HG03439 (cell line): ENCODE data around the gene AMHR2.

Source experiments
- ATAC-seq: cut with Tn5 transposase; IDR thresholded peaks from one replicate; pipeline ENCODE4 v1.9.1; 2021; ENCODE audit warnings: mild to moderate bottlenecking, moderate library complexity; ENCODE audit not compliant: unreplicated experiment

The AMHR2 gene

DNA sequence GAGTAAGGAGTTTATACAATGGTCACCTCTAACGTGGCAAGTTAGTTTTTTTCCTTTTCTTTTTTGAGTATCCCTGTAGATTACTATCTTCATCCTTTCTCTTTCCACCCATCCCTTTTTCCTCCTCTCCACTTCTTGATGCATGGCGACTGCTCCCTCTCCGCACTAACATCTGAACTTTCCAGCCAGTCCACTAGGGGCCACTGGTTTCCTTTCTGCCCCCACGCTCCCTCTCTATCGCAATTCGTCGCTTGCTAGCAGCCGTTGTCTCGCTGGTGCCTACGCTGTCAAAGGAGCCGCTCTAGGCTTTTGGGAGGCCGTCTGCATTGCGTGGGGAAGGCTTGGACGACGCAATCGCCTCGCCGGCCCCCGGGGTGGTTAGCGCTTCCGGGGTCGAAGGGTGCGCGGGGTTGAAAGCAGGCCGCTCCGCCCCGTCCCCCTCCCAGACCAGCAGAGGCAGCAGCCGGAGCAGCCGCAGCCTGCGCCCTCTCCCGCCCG is 28.1 kb downstream of the AMHR2 start, which contains the start of gene PCBP2:
TSS of gene PCBP2 (plus strand) at position 442 of the 498 bp plus-strand sequence. CDS start 2,699 bp downstream, outside the sequence.
- ATAC-seq: peak; percentile 94

DNA sequence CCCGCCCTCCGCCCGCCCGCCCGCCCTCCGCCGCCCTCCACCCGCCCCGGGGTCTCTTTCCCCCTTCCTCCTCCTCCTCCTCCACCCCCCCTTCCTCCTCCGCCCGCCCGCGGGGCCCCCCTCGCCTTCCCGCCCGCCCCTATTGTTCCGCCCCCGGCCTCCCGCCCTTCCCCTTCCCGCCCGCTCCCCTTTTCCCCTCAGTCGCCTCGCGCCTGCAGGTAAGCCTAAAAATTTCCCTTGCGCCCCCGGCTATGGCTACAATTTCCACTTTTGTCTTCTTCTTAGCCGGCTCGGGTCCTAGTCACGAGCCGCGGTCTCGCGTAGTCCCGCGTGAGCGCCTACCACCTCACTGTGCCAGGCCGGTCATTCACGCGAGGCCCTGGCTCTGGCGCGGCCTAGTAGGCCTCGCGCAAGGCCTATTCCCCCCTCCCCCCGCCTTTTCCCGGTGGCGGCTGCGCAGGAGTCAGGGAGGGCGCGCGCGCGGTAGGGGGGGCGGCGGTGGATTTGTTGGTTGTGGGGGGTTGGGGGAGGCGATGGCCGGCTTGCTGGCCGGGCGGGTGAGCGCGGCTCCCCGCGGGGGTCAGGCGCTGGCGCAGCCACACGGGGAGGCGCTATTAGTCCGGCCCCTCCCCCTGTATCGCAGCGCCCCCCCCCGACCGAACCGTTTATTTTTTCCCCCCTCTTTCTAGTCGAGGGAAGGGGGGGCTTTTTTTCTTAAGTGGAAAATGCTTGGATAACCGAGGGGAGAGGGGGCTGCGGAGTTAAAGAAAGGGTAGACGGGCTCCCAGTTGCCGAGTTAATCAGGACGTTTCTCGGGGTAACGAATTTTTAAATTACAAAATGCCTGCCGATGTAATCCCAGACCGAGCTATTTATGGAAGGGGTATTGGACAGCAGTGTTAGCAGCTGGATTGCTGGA is 28.8 kb downstream of the AMHR2 start:
- peak; percentile 29 for ATAC-seq

DNA sequence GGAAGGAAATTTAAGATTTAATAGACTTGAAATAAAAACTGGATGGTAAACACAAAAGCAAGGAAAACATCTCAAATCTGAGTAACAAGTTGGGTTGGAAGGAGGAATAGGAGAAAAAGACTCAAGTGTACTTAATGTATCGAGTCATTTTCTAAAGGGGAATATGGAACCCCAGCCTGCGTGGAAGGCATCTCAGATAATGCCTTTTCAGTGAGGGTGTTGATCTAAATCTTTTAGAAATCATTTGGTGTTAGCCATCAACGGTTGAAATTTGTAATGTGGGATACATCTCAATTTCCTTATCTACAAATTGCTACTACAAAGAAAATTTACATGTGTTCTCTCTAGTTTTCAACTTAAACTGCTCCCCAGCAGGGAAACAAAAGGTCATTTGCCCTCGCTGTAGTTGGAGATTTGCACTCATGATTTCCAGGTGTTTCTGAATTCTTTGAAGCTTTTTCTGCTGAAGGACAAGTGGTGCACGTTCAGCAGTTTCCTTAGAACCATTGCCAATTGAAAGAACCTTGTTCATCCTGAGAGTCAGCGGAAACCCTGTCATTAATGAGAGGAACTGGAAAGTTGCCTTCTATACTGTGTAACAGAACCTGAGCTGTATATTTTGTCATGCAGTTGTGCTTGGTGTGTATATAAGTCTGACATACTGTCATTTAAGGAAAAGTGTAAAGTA is 30.4 kb downstream of the AMHR2 start:
- no peak for ATAC-seq

DNA sequence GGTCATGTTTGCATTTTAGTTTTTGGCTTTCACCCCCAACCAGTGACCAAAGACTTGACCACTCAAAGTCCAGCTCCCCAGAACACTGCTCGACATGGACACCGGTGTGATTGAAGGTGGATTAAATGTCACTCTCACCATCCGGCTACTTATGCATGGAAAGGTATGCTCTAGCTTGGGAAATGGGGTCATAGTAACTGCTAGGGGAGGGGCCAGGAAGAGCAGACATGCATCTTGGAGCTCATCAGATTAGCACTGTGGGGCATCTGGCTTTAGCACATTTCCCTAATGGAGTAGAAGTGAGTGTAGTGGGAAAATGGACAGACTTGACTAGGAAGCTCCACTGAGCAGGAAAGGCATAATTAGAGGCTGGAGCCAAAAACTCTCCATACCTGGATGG is 31.1 kb downstream of the AMHR2 start:
- no peak for ATAC-seq

DNA sequence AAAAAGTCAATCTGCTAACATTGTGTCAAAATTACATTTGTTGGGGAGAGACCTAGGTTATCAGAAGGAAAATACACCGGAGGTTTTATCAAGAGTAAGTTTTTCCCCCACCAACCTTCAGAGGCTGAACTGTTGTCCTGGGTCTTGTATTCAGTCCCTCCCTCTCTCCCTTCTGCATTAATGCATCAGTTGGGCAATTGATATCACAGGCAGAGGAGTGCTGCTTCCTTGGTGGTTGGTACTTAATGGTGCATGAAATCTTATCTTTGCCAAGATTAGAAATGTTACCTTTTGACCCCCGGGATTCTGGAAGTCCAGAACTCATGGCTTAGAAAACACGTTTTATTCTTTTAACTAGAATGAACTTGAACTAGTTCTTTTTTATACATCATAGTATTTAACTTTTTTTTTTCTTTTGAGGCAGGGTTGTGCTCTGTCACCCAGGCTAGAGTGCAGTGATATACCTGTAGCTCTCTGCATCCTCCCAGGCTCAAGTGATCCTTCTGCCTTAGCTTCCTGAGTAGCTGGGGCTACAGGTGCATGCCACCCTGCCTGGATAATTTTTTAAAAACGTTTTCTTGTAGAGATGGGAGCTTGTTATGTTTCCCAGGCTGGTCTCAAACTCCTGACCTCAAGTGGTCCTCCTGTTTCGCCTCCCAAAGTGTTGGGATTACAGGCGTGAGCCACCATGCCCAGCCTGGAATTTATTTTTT is 33.2 kb downstream of the AMHR2 start:
- ATAC-seq: no peak

DNA sequence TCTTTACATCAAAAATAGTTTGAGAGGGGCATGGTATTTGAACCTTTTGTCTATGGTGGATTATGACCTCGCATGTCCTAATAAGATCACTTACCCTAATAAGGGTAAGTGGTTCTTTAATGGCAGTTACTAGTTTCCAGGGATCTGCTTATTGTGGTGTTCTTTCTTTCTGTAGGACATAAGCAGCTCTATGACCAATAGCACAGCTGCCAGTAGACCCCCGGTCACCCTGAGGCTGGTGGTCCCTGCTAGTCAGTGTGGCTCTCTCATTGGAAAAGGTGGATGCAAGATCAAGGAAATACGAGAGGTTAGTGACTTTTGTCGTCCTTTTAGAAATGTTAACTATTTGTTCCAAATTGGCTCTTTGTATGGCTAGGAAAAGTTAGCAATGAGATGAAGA is 35.4 kb downstream of the AMHR2 start:
- ATAC-seq: no peak

DNA sequence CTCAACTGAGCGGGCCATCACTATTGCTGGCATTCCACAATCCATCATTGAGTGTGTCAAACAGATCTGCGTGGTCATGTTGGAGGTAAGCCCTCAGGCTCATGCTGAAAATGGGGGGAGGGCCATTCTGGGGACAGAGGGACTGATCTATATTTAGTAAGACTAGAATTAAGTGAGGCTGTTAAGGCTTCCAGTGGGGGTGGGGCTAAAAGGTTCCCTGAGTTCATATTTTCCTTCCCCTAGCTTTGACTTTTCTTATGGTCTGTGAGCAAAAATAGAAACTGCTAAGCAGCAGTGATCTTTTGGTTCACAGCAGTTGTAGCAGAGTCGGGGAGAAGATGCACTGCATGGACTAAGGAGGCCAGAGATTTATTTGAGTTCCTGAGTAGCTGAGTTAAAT is 37.4 kb downstream of the AMHR2 start:
- no peak for ATAC-seq

DNA sequence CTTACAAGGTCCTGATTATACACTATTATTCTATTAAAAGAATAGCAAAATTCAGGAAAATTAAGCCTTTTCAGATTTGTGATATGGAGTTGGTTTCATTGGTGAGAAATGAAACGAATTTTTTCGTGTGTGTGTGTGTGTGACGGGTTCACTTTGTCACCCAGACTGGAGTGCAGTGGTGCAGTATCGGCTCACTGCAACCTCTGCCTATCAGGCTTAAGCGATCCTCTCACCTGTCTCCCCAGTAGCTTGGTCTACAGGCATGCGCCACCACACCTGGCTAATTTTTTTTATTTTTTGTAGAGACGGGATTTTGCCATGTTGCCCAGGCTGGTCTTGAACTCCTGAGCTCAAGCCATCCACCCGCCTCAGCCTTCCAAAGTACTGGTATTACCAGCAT is 37.9 kb downstream of the AMHR2 start:
- ATAC-seq: no peak

DNA sequence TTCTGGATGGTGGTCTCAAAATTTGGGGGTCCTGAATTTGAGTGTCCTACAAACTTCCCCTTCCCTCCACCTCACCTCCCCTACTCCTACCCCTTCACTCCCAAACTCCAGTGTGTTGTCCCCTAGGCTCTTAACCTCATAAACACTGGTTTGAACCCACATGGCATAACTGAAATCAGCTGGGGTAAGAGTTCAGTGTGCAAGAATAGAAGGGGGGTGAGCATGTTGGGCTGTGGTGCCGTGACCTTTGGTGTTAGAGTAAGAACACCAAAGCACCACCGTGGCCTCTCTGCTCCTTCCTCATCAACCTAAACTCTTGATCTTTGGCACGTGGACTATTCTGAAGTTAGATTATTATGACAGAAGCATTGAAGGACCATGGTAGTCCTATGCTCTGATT is 39.3 kb downstream of the AMHR2 start:
- no peak for ATAC-seq

DNA sequence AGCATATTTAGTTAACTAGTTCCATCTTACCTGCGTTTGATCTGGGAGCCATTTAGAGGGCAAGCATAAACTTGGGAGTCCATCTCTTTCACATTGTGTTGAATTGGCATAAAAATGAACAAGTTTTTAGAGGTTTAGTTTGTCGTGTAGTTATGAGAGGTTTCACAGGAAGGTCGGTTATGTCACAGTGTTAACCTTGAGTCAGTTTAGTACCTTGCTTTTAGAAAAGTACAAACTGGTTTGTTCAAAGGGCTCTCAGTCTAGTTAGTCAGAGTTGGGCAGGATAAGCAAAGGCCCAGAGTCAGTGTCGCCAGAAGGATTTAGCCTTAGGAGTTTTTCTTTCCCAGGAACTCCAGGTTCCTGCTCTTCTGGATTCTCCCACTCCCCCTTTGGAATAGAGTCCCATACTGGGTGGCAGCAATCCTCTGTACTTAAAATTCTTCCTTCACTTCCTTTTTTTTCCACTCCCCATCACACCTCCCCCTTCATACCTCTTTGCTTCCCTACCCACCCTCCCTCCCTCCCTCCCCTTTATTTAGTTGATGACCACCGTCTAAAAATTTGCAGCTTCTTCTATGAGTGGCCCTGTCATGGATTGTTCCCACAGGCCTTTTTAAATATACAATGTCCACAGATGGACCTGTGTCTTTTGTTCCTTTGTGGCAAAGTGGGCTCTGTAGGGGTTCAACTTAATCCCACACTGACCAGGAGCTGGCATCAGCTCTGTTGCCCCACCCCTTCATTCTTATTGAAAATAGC is 40.3 kb downstream of the AMHR2 start:
- ATAC-seq: no peak

DNA sequence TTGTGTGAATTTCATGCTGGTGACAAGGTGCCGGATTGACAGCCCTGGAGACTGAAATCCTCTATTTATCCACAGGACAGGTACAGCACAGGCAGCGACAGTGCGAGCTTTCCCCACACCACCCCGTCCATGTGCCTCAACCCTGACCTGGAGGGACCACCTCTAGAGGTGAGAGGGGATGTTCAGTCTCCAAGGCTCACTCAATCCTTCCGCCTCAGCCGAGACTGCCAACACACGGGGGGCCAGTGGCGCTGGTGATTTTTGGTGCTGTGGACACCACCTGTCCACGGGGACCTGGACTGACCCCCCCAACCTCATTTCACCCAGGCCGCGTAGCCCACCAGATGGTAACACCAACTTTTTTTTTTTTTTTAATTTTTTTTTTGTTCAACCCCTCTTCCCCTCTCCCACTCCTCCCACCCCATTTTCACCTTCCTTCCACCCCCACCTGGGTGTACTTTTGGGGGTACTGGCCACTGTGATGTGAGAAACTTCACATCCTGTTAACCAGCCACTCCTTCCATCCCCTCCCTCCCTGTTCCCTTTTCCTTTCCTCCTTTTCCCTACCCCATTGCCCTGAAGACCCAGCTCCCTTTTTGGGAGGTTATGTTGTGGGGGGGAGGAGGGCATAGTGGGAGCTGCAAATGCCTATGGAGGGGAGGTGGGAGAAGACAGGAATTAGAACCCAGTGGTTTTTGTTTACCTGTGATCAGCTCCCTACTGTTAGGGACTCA is 41.2 kb downstream of the AMHR2 start:
- no peak for ATAC-seq

DNA sequence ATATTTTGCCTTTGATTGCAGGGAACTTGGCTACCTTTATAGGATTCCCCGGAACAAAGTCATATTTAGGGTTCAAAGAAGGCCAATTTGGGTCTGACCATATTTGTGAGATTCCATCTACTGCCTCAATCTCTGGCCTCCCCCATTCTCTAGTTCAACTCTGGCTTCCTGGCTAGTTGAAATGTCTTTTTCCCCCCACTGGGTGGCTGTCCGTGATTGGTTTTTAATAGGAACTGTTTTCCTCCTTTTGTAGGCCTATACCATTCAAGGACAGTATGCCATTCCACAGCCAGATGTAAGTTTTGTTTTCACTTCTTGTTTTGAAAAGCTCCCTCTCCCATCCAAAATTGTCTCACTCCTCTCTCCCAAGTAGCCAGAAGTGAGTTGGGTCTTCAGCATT is 42.0 kb downstream of the AMHR2 start:
- ATAC-seq: no peak

DNA sequence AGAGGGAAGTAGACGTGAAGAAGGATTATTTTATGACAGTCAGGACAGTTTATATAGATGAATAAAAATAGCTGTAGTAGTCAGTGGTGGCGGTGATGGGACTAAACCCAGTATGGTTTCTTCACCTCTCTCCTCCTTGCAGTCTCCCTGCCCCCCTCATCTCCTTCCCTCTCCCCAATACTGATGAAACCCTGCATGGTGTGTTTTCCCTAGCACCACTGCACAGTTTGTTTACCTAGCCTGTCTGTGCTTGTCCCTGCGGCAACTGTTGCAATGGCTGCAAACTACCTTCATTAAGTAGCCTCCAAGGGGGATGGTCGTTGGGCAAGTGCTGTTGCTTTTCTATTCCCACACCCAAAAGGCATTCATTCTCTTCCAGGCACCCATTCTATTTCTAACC is 43.0 kb downstream of the AMHR2 start:
- ATAC-seq: no peak

DNA sequence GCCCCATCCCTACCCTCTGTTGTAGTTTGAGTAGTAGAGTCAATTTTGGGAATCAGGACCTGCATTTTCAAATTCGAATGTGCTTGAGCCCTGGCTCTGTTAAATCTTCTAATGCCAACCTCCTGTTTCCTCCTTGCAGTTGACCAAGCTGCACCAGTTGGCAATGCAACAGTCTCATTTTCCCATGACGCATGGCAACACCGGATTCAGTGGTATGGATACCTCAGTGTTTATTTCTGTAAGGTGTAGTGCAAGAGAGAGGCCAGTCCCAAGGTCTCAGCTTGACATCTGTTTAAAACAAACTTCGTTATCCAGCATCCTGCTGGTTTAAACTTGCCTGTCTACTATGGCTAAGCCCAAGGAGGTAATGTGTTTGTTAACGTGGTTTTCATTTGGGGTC is 43.4 kb downstream of the AMHR2 start:
- ATAC-seq: no peak

DNA sequence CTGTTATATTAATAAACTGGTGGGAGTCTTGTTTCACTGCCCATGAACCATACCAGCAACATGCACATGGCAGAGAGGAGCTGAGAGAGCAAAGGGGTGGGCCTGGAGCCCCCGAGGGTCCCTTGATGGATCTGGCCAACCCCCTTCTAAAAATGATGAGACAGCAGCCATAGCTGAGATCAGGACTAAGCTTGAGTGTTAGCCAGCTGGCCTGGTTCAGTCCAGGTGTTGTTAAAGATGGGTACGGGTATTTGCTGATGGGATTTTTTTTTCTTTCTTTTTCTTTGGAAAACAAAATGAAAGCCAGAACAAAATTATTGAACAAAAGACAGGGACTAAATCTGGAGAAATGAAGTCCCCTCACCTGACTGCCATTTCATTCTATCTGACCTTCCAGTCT is 44.2 kb downstream of the AMHR2 start:
- no peak for ATAC-seq

DNA sequence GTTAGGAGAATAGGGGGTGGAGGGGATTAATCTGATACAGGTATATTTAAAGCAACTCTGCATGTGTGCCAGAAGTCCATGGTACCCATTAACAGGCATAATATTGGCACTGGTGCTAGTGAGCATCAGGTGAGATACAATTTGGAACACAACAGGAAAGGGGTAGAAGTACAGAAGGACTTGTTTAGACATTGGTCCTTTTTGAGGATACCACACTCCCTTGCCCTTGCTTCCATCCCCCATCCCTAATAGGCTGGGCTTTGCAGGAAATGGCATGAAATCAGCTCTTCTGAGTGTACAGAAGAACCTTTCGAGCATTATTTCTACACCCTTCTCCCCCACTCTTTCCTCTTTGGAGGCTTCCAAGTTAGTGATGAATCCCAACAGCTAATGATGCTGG is 44.6 kb downstream of the AMHR2 start:
- no peak for ATAC-seq

DNA sequence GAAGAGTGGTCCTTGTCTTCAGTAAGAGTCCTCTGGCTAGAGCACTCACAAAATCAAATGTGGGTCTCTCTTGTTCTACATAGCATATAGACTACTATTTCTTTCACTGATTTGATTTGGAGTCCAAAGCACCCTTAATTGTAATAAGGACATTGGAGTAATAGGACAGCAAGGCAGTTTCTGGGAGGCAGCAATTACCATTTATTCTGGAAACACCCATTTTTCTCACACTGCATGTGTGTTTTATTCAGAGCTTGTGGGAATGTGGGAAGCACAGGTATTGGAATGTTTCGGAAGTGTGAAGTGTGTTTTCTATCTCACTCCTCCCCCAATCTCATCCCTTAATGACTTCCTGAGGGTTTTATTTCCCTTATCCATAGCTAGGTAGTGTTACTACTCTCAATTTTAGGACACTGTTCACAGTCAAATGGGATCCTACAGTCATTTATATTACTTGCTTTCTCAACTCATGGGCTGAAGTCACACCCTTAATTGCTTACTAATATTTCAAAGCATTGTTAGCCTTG is 48.5 kb downstream of the AMHR2 start:
- ATAC-seq: no peak

DNA sequence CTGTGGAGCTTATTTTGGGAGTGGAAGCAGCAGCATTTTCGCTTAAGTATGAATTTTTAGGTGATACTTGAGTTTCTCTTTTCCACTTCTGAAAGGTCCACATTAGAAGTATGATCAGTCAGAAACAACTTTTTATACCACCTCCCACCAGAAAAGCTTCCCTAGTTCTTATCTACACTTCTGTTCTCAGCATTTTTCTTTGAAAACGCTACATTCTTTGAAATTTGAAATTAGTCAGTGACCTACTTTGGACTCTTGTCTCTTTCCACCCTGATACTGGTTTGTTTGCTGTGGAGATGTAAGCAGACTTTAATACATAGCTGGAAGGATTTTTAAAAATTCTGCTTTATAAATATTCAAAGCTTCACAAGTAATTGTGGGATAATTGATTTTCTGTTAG is 50.4 kb downstream of the AMHR2 start:
- no peak for ATAC-seq

DNA sequence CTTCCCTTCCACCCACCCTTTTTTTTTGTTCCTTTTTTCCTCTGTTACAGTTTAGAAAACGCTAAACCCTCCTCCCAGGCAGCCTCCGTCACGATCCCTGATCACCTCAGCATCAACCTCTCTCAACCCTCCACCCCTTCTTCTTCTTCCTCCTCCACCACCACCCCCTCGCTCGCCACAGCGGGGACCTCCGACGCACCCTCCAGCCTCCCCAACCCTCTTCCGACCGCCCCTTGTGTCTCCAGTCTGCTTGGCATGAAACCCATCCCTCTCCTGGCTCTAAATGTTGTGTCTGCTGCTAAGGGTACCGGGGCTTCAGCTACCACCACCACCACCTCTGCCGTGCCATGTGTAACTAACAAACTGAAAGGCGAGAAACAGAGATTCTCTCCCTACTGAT is 51.2 kb downstream of the AMHR2 start:
- no peak for ATAC-seq

DNA sequence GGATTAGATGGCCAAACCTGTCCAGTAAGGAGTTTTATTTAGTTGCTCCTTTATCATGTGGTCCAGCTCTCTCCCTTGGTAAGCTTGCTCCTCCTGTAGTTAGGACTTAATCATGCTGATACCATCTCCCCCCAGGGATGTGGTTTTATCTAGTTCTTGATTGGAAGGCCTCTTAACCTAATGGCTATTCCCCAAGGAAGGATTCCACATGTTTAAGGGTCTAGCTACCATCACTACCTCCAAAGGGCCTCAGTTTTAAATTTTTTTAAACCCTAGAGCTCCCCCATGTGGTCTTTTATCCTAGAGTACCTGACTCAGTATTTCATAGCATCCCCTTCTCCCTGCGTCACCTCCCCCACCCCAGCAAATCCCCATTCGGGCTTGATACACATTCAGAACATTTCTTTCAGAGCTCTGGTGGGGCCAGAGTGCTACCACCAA is 53.1 kb downstream of the AMHR2 start:
- ATAC-seq: no peak
